IPS-NIHi7 (cell line): ENCODE results near the gene P3H2.

Experiments
- DNase-seq: peaks from one replicate; pipeline ENCODE4 v3.0.0; 2012; ENCODE audit warnings: mixed read lengths; ENCODE audit errors: extremely low spot score

P3H2 gene

DNA sequence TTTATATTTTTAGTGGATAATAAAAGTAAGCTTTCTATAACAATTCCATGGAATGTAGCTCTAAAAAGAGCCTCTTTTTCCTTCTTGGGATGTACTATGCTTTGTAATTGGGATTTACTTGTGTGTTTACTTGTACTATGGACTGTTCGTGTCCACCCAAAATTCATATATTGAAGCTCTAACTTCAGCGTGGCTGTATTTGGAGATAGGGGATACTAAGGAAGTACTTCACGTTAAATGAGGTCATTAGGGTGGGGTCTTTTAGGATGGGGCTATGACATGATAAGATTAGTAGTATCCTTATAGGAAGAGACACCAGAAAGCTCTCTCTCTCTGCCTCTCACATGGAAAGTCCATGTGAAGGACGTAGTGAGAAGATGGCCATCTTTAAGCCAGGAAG is 64.9 kb downstream of the P3H2 start:
- DNase-seq: no peak

DNA sequence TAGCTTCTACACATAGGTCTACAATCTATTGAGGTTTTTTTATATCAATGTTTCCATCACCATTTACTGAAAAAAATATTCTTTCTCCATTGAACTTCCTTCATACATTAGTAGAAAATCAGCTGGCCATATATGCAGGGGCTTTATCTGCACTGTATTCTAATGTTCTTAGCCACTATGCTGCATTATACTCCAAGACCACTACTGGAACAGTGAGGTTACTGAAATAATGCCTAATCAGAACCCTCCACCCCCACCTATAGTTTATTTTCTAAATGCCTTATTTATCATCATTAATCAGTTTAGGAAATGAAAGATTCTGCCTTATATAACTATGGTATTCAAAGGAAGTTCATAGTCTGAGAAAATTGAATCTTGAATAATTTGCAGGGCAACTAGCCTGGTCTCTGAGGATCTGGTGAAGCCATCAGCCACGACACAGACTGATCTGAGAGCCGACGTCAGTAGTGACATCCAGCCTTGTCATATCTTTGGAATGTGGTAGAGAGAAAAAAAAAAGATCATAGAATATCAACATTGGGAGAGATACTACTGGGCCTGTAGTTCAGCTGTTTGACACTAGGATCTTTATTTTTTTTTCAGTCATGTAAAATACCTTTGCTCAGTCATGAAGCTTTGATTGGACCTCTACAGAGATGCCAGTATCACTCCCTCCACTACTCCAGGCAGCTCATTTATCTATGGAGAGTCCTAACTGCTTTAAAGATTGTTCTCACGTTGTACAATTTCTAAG is 66.6 kb downstream of the P3H2 start:
- DNase-seq: no peak

DNA sequence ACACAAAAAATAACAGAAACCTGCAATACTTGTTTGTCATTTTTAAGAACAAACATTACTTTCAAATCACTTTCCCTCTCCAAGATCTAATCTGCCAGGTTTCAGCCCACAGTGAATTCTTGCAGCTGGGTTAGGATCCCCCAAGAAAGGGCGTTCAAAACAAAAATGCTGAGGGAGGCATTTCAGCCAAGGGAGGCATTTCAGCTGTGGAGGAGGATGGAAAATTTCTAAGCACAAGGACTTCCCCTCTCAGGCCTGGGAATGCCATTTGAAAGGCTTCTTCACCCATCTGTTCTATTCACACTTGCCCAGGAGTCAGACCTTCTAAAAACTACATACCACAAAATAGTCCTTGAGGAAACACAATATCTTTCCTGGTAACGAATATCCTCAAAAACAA is 69.1 kb downstream of the P3H2 start:
- DNase-seq: peak; percentile 16

DNA sequence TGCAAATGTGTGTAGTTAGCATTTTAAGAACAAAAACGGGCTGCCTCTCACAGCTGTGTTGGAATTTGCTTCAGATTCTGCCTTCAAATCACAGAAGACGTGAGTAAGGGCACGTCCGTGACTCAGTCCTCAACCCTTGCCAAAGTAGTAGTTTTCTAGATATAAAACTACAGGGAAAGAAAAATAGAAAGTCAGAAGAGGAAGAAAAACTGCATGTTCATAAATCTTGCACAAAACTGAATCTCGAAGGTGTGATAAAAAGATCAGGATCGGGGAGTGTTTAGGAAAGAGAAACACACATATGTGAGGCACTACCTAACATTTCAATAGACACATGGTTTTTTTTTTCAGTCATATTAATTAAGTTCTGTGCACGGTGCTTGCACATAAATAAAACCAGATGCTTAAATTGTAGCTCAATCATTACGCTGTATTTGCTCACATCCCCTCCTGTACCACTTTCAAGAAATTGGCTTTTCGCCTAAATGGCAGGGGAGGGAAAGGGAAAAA is 71.7 kb downstream of the P3H2 start:
- DNase-seq: no peak

DNA sequence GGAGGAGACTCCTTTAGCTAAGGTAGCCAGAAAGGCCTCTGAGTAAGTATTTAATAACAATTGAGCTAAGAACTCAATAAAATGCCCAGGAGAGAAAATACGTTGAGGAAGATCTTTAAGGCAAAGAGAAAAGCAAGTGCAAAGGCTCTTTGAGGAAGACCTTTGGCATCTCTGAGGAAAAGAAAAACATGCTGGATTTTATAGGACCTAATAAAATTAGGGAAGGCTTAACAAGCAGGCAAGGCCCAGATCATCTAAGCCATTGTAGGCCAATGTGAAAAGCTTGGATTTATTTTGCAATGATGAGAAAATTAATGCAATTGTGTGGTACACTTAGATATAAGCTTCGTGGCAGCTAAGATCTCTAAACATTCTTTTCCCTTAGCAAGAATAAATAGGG is 75.7 kb downstream of the P3H2 start:
- no peak for DNase-seq

DNA sequence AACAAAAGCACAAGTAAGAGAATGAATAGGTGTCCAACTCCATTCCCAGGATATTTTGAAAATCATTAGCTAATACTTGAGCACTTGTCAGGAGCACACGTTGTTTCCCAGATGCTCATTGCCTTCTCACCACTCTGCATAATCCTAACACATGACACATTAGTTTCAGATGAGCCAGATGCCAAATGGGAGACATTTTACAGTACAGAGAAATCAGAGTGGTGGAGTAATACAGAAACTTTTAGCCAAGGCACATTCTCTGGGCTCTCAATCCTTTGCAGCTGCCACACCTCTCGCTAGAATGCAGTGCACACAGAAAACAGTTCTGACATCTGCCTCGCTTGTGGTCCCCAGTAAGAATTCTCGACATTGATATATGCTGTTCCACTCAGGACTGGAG is 76.6 kb downstream of the P3H2 start:
- DNase-seq: no peak

DNA sequence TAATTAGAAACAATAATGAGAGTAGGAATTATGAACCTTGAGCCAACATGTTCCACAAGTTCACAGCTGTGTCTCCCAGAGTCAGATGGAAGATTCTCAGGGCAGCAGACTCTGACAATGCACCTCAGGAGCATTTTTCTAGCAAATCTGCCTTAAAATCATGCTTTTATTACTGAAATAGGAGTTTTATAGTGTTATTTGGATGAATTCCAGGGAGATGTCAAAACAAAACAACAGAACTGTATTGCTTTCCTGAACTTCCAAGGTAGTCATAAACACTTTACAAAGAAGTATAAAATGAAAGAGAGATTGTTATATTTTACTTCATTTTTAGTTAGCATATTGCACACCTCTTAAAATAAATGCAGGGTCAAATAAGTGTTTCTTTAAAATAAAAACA is 77.0 kb downstream of the P3H2 start:
- no peak for DNase-seq

DNA sequence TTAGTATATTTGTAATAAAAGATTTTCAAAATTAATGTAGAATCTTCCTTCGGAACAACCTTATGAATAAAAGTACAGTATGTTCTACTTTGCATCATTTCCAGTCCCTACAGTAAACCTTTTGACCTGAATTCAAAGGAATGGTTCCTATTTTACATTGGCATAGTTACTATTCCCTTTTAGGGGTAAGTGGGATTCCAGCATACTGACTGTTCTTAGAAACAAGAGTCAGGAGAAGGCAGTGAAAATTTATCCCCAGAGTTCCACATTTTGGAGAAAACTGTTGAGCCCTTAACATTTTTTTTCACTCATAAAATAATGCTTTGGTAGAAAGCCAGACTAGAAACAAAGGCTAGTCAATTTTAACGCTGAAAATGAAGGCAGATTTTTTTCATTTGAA is 78.1 kb downstream of the P3H2 start:
- DNase-seq: no peak

DNA sequence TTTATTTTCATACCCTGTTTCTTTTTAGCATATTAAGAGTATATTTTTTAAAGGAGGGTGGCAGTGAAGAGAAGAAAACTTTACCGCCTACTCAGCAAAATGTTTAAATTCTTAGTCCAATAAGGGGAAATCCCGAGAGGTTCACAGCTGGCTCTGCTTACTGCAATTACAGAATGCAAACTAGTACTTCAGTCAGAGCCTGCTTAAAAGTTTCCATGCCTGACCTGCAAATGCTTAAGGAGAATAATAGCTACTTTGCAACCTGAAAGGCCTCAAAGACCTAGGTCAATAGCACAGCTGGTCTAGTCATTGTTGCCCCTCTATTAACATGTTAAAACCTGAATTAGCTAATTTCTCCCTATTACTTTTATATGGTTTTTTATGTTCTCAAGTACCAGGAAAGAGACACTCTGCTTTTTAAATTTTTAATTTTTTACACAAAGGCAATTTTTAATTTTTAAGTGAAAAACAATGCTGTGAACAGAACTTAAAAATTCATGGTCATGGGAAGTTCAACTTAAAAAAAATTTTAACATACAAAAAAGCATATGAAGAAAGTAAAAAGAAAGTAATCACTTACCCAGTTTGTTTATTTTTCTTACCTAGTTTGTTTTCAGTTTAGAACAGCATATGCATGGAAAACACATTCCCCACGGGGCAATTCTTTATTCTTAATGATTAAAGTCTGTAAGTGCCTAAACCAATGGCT is 79.2 kb downstream of the P3H2 start:
- DNase-seq: peak; percentile 32

DNA sequence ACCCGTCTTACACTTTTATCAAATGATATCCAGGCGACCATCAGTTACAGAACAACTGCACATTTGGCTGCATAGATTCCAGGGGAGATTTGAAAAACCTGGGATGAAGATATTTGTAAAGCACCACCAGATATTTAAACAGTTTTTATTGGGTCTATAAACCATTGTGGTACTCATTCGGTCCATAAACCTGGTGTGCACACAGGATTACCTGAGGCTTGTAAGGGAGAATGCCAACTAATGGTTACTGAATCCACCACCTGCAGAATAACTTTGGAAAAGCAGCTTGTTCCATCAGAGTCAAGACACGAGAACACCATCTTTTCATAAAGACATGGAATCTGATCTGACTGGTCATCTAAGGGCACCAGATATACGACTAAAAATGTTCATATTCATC is 80.6 kb downstream of the P3H2 start:
- no peak for DNase-seq

DNA sequence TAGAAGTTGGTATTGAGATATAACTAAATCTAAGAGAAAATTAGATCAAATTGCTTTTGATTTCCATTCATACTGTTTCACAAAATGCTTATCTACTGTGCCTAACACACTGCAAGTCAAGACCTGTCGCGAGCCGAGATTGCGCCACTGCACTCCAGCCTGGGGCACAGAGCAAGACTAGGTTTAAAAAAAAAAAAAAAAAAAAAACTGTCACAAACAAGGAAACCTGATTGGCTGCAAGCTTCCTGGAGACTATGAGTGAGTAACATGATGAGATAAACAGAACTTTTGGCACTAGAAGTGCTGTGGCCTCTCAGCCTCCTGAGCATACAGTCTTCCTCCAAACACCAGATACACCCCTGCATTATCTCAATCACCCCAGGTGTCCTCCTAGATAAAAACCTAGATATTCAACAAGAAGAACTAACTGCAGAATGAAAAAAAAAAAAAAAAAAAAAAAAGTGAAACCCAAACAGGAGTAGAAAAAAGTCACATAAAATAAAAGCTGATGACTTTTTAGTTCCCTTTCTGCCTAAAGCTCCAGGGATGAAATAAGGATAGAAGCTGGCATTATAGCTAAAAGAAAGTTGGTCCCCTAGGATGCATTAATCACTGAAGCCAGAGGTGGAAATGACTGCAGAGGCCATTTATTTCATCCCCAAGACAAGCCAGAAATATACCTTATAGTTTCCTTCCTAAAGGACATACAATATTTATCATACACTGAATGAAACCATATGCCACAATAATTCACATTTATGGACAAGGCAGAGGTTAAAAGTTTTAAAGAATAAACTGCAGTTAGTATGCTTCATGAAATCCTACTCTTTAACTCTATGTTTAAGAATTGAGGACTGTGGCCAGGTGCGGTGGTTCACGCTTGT is 82.4 kb downstream of the P3H2 start:
- DNase-seq: peak; percentile 40

DNA sequence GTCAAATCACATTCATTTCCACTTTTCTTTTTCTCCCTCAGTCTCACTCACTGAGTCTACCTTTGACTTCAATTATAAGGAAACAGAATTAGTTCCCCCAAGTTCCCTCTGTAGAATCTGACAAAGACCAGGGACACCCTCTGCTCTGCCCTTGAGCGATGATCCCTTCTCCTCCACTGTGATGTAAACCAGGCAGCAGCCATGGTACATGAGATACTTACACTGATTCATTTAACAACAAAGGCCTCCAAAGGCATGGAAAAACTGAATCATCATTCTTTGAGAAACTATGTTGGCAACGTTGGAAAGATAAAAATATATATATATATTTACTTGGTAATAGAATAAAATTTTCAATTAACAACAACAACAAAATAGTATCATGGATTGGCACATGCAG is 84.1 kb downstream of the P3H2 start:
- DNase-seq: no peak

DNA sequence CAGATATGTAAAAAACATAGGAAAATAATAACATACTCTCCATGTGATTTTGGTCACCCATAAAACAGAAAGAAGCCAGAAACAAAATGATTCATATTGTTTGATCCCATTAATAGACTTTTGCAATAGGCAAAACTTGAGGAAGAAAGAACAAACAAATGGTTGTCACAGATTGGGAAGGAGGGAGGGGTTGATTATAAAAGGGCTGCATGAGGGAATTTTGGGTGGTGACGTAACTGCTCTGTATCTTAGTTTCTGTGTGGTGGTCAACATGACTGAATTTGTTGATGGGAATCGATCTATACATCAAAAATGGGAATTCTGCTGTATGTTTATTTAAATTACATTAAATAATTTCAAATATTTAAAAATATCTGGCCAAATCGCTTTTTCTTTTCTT is 86.3 kb downstream of the P3H2 start:
- DNase-seq: no peak

DNA sequence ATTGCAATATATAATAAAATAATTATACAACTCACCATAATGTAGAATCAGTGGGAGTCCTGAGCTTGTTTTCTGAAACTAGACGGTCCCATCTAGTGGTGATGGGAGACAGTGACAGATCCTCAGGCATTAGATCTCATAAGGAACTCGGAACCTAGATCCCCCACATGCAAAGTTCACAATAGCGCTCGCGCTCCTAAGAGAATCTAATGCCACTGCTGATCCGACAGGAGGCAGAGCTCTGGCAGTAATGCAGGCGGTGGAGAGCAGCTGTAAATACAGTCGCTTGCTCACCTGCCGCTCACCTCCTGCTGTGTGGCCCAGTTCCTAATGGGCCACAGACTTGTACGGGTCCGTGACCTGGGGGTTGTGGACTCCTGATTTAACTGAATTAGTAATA is 87.8 kb downstream of the P3H2 start:
- DNase-seq: no peak

DNA sequence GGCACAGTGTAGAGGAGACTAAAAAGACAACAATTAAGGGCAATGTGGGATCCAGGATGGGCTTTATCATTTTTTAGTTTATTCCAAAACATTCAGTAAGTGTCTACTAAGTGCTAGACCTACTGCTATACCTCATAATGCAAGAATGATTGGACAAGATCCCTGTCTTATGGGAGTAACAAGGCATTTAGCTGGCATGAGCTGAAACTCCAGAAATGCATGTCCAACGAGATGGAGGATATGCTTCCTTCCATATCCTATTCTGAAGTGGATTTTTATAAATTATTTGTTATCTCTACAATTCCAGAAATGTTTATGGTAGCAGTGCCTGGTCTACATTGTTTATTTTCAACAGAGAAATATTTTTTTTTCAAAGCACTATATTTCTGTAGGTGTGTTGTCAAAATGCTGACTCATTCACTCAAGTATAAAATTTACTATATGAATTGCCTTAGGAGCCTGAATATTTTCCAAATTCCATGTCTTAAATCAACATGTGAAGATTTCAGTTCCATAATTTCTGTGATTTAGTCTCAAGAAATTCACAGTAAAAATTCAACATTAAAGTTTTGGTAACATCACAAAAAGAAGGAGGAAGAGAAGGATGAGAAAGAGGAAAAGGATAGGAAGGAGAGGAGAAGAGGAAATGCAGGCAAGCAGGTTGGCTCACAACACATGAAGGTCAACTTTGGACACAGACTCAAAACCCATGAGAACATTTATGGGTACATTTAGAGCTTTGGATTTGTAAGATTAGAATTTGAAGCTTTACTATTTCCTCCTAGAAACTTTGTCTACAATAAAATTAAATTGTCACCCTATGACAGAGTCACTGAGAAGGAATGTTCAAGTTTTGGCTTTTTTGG is 88.6 kb downstream of the P3H2 start:
- no peak for DNase-seq

DNA sequence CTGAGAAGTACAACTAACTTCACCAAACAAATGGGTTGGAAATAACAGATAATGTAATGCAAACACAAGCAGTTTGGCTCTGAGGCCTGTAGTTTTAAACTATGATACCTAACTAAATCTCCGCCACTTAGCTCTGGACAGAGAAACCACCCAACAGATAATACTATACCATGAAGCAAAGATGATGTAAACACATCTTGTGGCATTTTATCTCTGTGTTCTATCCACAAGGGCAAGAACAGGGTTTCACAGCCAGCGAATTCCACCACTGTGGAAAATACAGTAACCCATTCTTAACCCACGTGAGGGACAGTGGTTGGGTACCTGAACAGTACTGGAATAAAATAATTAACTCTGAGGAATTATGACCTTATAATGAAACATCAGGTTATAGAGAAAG is 93.6 kb downstream of the P3H2 start:
- no peak for DNase-seq

DNA sequence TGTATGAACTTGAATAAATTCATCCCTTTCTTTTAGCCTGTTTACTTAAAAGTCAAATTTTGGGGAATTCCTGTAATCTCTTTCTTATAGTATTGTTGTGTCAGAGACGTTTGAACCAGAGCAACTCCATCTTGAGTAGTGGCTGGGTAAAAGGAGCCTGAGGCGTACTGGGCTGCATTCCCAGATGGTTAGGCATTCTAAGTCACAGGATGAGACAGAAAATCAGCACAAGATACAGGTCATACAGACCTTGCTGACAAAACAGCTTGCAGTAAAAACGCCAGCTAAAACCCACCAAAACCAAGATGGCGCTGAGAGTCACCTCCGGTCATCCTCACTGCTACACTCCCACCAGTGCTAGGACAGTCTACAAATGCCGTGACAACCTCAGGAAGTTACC is 94.5 kb downstream of the P3H2 start:
- DNase-seq: no peak

DNA sequence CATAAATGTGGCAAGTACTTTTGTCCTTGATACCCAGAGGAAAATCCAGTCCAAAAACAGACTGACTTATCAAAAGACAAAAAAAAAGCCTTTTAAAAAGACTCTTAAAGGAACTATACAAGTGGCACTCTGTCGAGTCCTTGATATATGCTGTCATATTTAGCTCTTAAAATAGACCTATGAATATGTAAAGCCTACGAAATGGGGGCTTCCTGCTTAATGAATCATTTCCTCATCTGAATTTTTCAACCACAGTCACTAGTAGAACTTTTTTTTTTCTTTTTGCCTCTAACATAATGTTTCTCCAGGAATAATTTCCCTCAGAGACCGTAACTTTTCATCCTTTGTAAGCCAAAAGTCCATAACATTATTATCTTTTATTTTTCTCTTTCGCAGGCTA is 95.8 kb downstream of the P3H2 start:
- no peak for DNase-seq

DNA sequence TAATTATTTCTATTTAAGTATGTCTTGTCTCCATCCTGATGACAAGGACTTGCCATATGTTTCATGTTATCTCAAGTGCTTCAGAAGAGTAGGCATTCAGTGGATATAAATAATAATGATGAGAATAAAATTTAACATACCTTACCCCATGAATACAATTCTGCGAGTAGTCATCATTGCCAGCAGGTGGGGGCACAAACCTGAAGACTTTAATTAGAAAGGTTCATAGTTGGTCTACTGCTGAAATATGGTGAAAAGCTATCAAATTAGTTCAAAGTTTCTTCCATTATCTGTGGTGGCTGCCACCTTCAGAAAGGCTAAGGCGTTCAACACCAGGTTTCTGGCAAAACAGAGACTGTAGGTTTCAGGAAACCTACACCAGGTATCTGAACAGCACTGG is 100.9 kb downstream of the P3H2 start:
- no peak for DNase-seq

DNA sequence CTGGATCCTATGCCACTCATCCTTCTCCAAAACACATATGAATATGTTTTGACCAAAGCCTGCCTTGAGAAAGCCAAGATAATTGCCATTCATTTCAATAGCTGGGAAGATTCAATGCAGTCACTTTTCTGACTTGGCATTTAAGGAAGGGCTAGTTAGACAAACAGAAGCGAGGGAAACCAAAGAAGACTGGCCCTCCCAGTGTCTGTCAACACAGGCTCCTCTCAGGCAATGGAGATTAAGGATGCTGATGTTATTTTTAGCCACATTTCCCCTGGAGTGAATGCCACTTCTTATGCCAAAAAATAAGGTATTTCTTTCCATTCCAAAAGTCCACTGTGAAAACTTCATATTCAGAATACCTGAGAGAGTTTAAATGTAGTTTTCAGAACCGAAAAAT is 101.7 kb downstream of the P3H2 start:
- no peak for DNase-seq

DNA sequence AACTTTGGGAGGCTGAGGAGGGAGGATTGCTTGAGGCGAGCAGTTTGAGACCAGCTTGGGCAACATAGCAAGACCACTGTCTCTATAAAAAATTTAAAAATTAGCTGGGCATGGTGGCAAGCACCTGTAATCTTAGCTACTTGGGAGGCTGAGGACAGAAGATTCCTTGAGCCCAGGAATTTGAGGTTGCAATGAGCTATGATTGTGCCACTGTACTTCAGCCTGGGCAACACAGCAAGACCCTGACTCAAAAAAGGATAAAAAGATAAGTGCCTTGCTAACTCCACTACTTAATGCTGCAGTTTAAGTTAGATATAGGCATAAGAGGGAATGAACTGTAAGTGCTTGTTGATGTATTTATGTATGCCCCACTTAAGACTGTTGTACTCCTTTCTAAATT is 102.2 kb downstream of the P3H2 start:
- DNase-seq: no peak
